Suprapubic skin (tissue), 4 donors: ENCODE measurements around the gene AMBRA1. TPM values are rescaled to one million over a fixed set of nuclear protein-coding genes. Genes with fewer than 3 reads are reported as not detected.

ENCODE experiments used
- DNase-seq, 2 donors: peaks; one replicate each; pipeline ENCODE4 v3.0.0-alpha.2; 2019; ENCODE audit warnings: low spot score in 2 of 2
- H3K27ac ChIP-seq: fragments of 200-600 bp; sonication (generic); one replicate; pipeline ENCODE4 v1.5.1; 2019
- H3K27me3 ChIP-seq: fragments of 200-600 bp; sonication (generic); one replicate; pipeline ENCODE4 v1.5.1; 2019
- H3K36me3 ChIP-seq: fragments of 200-600 bp; sonication (generic); one replicate; pipeline ENCODE4 v1.5.1; 2019
- H3K4me1 ChIP-seq: fragments of 200-600 bp; sonication (generic); one replicate; pipeline ENCODE4 v1.5.1; 2019
- H3K4me3 ChIP-seq: fragments of 200-600 bp; sonication (generic); one replicate; pipeline ENCODE4 v1.5.1; 2019; ENCODE audit warnings: mild to moderate bottlenecking
- H3K9me3 ChIP-seq: fragments of 200-600 bp; sonication (generic); one replicate; pipeline ENCODE4 v1.5.1; 2019
- EP300 ChIP-seq: sonication (generic); formaldehyde crosslinking; IDR thresholded peaks from one replicate; pipeline ENCODE4 v1.6.1; 2017; ENCODE audit warnings: antibody characterized with exemption
- POLR2A ChIP-seq, 2 donors: fragments of 450-650 bp; IDR thresholded peaks; one replicate each; pipeline ENCODE4 v1.6.1; 2017; ENCODE audit warnings: antibody characterized with exemption in 2 of 2, mild to moderate bottlenecking in 2 of 2, moderate library complexity in 2 of 2
- POLR2AphosphoS5 ChIP-seq, 3 donors: sonication (generic); formaldehyde crosslinking; IDR thresholded peaks; one replicate each; pipeline ENCODE4 v1.6.1; 2017; ENCODE audit warnings: antibody characterized with exemption in 3 of 3
- WGBS: methylation state at CpG from one replicate; pipeline ENCODE4 v1.1.5; 2018; 5-methylcytosine and 5-hydroxymethylcytosine counted together
- total RNA-seq, 4 donors: library from RNA; depleted of rRNA; stranded (reverse); fragments of >200 nt; gene quantifications; one replicate each; pipeline ENCODE4 v1.1.0, GENCODE V29; 2016
- TF ChIP-seq, protein P1 (sequence below), 2 donors: fragments of 200-600 bp in 1 of 2; fragments of 450-650 bp in 1 of 2; sonication (generic) in 1 of 2; IDR thresholded peaks; one replicate each; pipeline ENCODE4 v1.5.1; 2016 to 2019; ENCODE audit warnings: antibody characterized with exemption in 2 of 2, mild to moderate bottlenecking in 1 of 2, moderate library complexity in 1 of 2

Gene AMBRA1
- total RNA-seq, 4 donors from 2014 or later: 38.6 to 63.2 (median 45.6) TPM

DNA sequence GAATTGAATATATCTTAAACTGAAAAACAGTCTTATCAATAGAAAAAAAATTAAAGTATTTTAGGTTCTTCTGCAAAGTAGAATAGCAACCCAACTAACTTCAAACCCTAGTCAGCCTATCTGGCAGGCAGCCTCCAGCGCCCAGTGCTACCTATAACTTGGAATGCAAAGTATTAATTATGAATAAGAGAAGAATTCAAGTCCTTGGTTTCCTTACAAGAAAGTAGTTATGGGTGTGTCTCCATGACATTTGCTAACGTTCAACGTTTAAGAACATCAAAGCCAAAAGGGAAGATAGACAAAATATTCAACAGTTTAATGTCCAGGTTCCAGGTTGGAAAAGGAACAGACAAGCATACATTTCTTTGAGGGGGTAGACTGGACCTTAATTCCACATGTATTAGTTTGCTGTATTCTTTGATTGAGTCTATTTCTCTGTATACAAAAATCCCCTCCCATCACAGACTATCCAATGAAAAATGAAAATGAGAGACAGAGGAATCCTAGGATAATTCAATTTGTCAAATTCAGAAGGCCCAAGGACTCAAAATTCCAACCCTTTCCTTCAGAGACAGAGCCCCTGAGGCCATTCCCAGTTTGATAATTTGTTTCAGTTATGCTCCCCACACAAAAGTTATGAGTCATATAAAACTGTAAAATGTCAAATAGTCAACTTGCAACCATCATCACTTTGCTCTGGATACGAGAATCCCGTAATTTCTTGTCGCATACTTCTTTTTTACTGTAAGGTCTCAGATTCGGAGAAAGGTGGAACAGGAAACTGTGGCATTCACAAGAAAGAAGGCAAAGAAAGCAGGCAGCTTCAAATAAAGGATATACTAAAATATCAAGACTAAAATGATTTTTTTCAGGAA is 118.5 kb downstream of the AMBRA1 start:
- peaks cover 4% of the 10 kb centered on the region for H3K4me1 ChIP-seq
- no peaks in the 10 kb centered on the region for H3K9me3 ChIP-seq
- TF ChIP-seq POLR2AphosphoS5 (IDR thresholded peaks at IDR 0.05) (no peak), EP300 (no peak), POLR2A (IDR thresholded peaks at IDR 0.05) (no peak)
- TF ChIP-seq, protein P1, sequence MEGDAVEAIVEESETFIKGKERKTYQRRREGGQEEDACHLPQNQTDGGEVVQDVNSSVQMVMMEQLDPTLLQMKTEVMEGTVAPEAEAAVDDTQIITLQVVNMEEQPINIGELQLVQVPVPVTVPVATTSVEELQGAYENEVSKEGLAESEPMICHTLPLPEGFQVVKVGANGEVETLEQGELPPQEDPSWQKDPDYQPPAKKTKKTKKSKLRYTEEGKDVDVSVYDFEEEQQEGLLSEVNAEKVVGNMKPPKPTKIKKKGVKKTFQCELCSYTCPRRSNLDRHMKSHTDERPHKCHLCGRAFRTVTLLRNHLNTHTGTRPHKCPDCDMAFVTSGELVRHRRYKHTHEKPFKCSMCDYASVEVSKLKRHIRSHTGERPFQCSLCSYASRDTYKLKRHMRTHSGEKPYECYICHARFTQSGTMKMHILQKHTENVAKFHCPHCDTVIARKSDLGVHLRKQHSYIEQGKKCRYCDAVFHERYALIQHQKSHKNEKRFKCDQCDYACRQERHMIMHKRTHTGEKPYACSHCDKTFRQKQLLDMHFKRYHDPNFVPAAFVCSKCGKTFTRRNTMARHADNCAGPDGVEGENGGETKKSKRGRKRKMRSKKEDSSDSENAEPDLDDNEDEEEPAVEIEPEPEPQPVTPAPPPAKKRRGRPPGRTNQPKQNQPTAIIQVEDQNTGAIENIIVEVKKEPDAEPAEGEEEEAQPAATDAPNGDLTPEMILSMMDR (IDR thresholded peaks at IDR 0.05): no peak
- H3K27ac ChIP-seq: no peak overlapping the region
- DNase-seq: no peak
- no peaks in the 10 kb centered on the region for H3K27me3 ChIP-seq
- no peaks in the 10 kb centered on the region for H3K36me3 ChIP-seq
- 70% methylated on average over 7 of the region's 7 CpGs for WGBS
- H3K4me3 ChIP-seq: no peak overlapping the region

DNA sequence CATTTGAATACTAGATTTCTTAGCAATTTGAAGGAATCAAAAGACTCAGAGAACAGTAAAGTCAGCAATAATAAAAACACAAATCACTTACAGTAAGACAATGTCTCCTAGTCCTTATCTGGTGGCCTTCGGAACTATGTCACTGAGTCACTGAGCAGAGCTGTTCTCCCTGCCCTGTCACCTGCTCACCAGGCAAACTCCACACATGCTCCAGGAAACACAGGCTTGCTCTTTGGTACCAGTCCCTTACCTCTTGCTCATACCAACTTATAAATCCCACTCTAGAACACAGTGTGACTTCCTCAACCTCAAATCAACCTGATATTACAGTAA is 121.2 kb downstream of the AMBRA1 start:
- H3K4me3 ChIP-seq: no peak overlapping the region
- H3K9me3 ChIP-seq: no peaks in the 10 kb centered on the region
- H3K36me3 ChIP-seq: peaks cover 4% of the 10 kb centered on the region
- DNase-seq: no peak
- no peak overlapping the region for H3K27ac ChIP-seq
- WGBS: 81% methylated on average over 1 of the region's 1 CpG
- peaks cover 4% of the 10 kb centered on the region for H3K4me1 ChIP-seq
- H3K27me3 ChIP-seq: no peaks in the 10 kb centered on the region
- TF ChIP-seq POLR2AphosphoS5 (IDR thresholded peaks at IDR 0.05) (no peak), EP300 (no peak), POLR2A (IDR thresholded peaks at IDR 0.05) (no peak)
- TF ChIP-seq, protein P1 (IDR thresholded peaks at IDR 0.05): no peak

DNA sequence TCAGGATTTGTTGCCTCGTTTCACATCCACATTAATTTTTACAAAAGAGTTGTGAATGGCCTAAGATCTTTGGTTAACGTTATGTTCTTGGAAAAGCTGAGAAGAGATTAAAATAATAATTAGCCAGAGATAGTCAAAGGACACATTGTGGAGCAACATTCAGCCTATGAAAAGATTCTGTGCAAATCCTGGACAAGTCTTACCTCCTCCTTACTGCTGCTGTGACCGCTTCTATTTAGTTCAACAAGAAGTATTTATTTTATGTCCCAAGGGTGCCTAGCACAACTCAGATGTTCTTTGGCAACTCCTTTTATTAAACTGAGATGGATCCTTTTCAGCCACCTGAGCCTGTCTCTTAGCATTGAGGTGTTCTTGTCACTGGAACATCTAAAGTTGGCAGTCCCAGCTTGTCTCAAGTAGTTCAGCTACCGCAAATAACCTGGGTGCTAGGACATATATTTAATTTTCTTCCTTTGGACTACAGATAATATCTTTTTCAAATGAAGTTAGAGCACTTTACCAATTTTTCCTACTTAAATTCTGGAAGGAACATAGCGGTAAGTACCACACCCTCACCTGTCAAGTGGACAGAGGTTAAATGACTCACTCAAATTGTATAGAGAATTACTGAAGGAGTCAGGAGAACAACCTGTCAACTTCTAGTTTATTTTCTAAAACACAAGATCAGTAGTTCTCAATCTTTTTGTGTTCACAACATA is 121.7 kb downstream of the AMBRA1 start:
- Histone ChIP-seq H3K27me3 (no peaks in the 10 kb centered on the region), H3K36me3 (peaks cover 4% of the 10 kb centered on the region), H3K4me3 (no peak overlapping the region), H3K27ac (no peak overlapping the region), H3K9me3 (no peaks in the 10 kb centered on the region), H3K4me1 (peaks cover 4% of the 10 kb centered on the region)
- TF ChIP-seq, protein P1 (IDR thresholded peaks at IDR 0.05): no peak
- TF ChIP-seq POLR2AphosphoS5 (IDR thresholded peaks at IDR 0.05) (no peak), POLR2A (IDR thresholded peaks at IDR 0.05) (no peak), EP300 (no peak)
- no peak for DNase-seq
- 83% methylated on average over 5 of the region's 5 CpGs for WGBS

DNA sequence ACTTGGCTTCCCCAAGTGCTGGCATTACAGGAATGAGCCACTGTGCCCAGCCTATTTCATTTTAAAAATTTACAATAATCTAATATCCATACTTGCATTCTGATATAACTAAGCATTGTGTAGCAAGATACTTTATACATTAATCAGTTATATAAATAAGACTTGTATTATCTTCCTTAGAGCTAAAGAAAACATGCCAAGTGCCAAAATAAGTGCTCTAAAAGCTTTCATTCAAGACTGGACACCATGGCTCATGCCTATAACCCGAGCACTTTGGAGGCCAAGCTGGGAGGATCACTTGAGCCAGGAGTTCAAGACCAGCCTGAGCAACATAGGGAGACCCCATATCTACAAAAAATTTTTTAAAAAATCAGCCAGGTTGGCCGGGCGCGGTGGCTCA is 123.9 kb downstream of the AMBRA1 start:
- peaks cover 4% of the 10 kb centered on the region for H3K36me3 ChIP-seq
- 96% methylated on average over 4 of the region's 4 CpGs for WGBS
- no peaks in the 10 kb centered on the region for H3K9me3 ChIP-seq
- no peaks in the 10 kb centered on the region for H3K27me3 ChIP-seq
- no peak overlapping the region for H3K4me3 ChIP-seq
- DNase-seq: no peak
- peaks cover 4% of the 10 kb centered on the region for H3K4me1 ChIP-seq
- TF ChIP-seq EP300: no peak
- no peak for TF ChIP-seq POLR2AphosphoS5 (IDR thresholded peaks at IDR 0.05)
- TF ChIP-seq, protein P1 (IDR thresholded peaks at IDR 0.05): no peak
- TF ChIP-seq POLR2A (IDR thresholded peaks at IDR 0.05): no peak
- H3K27ac ChIP-seq: no peak overlapping the region

DNA sequence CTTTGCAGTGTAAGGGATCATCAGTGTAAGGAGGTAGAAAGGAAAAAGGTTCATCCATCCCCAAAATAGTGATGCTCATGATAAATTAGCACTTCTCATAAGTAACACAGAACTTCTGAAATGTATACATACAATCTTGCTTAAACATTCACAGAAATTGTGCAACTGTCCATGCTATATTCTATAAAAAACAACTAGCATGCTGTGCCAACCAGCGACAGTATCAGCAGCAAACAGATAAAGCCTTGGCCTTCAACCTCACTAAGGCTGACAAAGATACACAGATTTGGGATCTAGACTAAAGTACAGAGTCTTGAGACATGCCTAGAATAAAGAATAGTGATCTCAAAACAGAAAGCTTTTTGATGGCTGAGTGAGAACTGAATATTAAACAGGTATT is 128.1 kb downstream of the AMBRA1 start:
- no peaks in the 10 kb centered on the region for H3K4me1 ChIP-seq
- WGBS: 86% methylated on average over 1 of the region's 1 CpG
- H3K9me3 ChIP-seq: no peaks in the 10 kb centered on the region
- H3K36me3 ChIP-seq: peaks cover 4% of the 10 kb centered on the region
- no peaks in the 10 kb centered on the region for H3K27me3 ChIP-seq
- DNase-seq: no peak
- no peak overlapping the region for H3K4me3 ChIP-seq
- H3K27ac ChIP-seq: no peak overlapping the region
- no peak for TF ChIP-seq POLR2A (IDR thresholded peaks at IDR 0.05)
